ENCODE measurements around the gene TOMM40.

- TF ChIP-seq CTCF (IDR thresholded peaks at IDR 0.05) (no peak), POLR2A (IDR thresholded peaks at IDR 0.05) (no peak)
Measured at GRCh38 chr19:44886141-44886540, 4.9 kb upstream of the TOMM40 start.

All from Peyer's patch (tissue), 4 donors.